NB4 (cell line): Measurements from ENCODE around the gene INAFM1.

Experiments used
- MYC ChIP-seq: IDR thresholded peaks from 2 replicates; pipeline ENCODE4 v1.6.1; 2011; ENCODE audit warnings: low read depth, low read length
- POLR2A ChIP-seq: IDR thresholded peaks from 2 replicates; pipeline ENCODE4 v1.6.1; 2011; ENCODE audit warnings: mild to moderate bottlenecking; ENCODE audit not compliant: insufficient read length; ENCODE audit errors: extremely low read depth
- TF ChIP-seq, protein P1 (sequence below): IDR thresholded peaks from one replicate; pipeline ENCODE4 v1.5.1; 2012; ENCODE audit warnings: low read depth, low read length
- TF ChIP-seq, protein P2 (sequence below): IDR thresholded peaks from 2 replicates; pipeline ENCODE4 v1.6.1; 2011; ENCODE audit warnings: low read depth, low read length

DNA sequence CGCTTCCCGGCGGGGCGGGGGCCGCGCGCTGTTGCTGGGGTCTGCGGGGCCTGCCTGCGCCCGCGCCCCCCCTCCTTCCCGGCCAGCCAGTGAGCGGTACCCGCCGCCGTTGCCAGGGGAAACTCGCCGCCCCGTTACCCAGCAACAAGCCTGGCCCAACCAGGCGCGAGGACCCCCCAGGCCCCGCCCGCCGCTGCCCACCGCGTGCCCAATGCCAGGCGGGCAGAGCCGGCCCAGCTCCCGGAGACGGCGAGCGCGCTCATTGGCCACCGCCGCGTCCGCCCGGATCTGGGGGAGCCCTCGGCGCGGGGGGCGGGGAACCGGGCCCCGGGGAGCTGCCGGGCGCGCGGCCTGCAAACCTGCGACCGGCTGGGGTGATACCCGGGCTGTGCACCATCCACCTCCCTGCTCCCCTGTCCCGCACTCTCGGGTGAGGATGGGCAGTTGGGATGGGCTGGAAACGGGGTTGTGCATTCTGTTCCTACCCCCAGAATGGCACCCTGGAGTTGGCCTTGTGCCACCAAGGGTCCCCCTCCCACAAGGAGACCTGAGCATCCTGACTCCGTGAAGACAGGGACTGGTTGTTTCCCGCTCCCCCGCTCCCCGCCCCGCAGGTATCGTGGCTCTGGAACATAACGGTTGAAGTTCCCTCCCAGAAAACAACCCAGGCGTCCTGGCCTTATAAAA, 34.9 kb upstream of the INAFM1 start:
- TF ChIP-seq, protein P1, sequence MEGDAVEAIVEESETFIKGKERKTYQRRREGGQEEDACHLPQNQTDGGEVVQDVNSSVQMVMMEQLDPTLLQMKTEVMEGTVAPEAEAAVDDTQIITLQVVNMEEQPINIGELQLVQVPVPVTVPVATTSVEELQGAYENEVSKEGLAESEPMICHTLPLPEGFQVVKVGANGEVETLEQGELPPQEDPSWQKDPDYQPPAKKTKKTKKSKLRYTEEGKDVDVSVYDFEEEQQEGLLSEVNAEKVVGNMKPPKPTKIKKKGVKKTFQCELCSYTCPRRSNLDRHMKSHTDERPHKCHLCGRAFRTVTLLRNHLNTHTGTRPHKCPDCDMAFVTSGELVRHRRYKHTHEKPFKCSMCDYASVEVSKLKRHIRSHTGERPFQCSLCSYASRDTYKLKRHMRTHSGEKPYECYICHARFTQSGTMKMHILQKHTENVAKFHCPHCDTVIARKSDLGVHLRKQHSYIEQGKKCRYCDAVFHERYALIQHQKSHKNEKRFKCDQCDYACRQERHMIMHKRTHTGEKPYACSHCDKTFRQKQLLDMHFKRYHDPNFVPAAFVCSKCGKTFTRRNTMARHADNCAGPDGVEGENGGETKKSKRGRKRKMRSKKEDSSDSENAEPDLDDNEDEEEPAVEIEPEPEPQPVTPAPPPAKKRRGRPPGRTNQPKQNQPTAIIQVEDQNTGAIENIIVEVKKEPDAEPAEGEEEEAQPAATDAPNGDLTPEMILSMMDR: no peak
- TF ChIP-seq POLR2A: no peak
- TF ChIP-seq, protein P2, sequence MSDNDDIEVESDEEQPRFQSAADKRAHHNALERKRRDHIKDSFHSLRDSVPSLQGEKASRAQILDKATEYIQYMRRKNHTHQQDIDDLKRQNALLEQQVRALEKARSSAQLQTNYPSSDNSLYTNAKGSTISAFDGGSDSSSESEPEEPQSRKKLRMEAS: no peak
- no peak for TF ChIP-seq MYC
